SK-N-MC (cell line): ENCODE data around the gene COPE.

Source experiments
- EZH2 ChIP-seq: fragments of 200-600 bp; sonication (generic); IDR thresholded peaks from one replicate; pipeline ENCODE4 v1.6.1; 2017; ENCODE audit warnings: antibody characterized with exemption
- POLR2AphosphoS5 ChIP-seq: IDR thresholded peaks from 2 replicates; pipeline ENCODE4 v1.6.1; 2012; ENCODE audit warnings: mild to moderate bottlenecking, low read depth, low read length, borderline replicate concordance

GRCh38 chr19:18967358-18968146 is 48.4 kb upstream of the COPE start:
- TF ChIP-seq POLR2AphosphoS5 (no peak), EZH2 (no peak)
